Stimulated activated CD4-positive, alpha-beta T cell treated with anti-CD3 and anti-CD28 coated beads, TNF-alpha, amount 100 ng/mL, for 1 hour (primary cell): ENCODE data around the gene DVL3.
"Not testable (repeated sequence)": the region's sequence is repeated elsewhere in the genome, so short reads cannot be mapped to it uniquely, and the experiment has no call there.

Experiments used
- DNase-seq, 3 donors: peaks; one replicate each; pipeline ENCODE4 v3.0.0-alpha.2; 2020; ENCODE audit warnings: low read depth in 3 of 3, low spot score in 1 of 3

The DVL3 gene

DNA sequence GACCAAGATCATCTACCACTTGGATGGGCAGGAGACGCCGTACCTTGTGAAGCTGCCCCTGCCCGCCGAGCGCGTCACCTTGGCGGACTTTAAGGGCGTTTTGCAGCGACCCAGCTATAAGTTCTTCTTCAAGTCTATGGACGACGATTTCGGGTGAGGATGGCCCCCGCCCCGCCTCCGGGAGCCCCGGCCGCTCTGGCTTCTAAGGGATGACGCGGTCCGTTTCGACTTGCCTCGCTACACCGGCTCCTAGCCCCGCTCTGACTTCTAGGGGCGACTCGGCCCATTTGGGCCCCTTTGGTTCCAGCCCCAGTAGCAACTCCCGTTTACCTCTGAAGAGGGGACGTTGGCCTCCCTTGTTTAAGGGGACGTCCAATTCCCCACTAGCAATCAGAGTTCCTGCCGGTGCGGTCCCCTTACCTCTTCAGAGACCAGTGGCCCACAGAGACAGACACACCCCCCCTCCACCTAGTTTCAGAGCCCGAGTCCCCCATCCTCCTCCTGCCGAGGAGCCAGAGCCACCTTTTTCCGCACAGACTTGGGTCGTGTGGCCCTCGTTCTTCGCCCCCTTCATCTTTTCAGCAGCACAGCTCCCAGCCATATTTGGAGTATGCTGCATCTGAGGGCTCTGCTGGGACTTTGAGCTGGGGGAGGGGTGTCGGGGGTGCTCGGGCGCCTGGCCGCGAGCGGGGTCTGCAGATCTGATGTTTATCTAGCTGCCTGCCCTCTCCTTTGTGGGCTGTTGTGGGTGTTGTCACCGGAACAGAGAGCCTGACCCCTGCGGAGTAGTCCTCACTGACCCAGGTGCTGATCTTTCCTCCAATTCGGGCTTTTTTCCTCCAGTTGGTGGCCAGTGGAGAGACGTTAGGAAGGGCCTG is 706 bp downstream of the DVL3 start:
- DNase-seq = peak in 1 of 3 donors; percentile 27

DNA sequence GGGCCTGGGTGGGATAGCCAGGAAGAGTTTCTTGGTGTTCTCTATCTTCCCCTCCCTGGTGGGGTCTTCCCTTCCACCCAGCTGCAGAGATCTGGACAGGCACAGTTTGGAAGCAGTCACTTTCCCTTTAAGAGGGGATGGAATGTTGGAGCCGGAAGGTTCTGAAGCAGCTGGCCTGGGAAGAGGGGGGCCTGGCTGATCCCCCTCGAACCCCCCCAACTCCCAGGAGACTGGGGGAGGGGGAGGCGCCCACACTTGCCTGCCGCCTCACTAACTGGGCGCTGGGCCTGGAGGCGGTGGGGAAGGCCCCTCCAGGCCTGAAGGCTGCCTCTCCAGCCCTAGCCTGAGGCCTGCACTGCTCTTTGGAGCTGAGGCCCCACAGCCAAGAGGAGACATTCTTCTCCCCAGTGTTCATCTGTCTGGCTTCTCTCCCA is 1.4 kb downstream of the DVL3 start:
- no peak for DNase-seq

DNA sequence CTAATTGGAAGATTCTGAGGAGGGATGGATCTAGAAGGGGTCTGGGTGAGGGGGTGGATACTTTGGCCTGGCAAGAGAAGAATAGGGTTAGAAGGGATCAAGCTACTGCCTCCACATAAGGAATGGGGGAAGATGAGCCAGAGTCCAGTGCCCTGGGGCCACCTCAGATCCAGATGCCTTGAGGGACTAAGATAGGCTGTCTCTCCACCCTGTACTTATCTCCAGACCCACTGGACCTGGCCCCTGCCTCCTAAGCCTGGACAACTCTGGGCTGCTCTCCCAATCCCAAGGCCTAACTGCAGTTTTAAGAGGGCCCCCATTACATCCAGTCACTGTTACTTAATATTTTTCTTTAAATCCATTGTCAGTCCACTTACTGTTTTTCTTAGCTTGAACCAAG is 2.0 kb downstream of the DVL3 start:
- DNase-seq = no peak

DNA sequence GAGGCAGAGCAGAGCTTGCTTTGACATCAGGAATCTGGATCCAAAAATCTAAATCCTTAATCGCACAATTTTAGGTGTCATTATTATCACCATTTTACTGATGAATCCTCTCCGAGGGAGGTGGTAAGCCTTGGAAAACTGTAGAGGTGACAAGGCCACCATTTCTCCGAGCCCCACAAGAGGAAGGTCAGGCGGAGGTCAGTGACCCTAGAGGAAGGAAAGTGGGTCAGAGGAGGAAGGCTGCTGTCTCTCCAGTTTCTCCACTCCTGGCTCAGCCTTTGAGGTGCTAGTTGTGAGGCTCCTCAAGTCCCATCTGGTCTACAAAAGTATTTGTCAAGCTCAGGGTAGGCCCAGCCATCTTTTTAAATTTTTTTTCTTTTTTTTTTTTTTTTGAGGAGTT is 3.2 kb downstream of the DVL3 start:
- no peak for DNase-seq

DNA sequence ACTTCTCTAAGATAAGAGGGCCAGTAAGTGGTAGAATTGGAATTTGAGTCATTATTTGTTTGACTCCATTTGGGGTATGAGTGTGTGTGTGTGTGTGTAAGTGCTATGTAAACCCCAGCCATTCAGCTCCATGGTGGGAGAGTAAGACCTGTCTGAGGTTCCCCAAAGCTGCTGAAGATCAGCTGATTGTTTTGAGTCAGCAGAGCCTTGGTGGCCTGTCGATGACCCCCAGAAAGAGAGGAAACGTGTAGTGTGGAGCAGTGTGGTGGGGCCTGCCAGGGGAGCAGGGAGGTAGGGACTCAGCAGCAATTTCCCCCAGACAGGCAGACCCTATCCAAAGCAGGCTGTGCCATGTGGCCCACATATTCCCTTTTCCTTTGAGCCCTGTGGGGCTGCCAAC is 5.3 kb downstream of the DVL3 start:
- DNase-seq = no peak

DNA sequence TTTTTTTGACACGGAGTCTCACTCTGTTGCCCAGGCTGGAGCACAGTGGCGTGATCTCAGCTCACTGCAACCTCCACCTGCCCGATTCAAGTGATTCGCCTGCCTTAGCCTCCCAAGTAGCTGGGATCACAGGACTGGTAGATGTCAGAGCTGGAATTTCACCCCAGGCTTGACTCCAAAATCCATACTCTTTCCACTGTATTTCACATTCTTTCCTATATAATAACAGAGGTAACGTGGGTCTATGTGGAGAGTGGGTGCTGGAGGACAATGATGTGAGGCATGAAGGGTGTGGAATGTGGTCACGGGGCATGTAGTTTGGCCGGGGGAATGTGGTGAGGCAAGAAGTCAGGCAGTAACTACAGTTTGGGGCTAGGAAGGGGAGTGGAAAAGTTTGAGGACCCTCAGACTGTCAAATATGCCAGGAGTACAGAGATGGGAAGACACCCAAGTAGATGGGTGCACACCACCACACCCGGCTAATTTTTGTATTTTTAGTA is 7.4 kb downstream of the DVL3 start:
- DNase-seq = not testable (repeated sequence)

DNA sequence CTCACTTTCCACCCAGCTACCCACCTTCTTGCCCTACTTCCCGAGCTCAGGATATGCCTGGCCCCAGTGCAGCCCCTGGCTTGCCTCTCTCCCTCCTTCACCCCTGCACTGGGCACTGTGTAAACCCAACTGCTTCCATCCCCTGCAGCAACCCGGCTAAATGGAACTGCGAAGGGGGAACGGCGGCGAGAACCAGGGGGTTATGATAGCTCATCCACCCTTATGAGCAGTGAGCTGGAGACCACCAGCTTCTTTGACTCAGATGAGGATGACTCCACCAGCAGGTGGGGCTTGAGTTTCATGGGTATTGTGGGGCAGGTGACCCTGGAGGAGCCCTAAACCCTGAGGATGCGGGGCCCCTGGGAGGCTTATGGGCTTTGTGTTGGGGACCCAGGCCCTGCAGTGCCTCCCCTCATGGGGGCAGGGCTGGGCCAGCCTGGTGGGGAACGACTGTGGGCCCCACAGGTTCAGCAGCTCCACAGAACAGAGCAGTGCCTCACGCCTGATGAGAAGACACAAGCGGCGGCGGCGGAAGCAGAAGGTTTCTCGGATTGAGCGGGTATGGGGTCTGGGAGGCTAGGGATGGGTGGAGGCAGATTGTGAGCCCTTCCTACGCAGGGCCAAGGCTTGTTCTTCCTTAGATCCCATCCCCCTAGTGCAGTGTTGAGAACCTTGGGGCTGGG is 9.6 kb downstream of the DVL3 start:
- DNase-seq = no peak

DNA sequence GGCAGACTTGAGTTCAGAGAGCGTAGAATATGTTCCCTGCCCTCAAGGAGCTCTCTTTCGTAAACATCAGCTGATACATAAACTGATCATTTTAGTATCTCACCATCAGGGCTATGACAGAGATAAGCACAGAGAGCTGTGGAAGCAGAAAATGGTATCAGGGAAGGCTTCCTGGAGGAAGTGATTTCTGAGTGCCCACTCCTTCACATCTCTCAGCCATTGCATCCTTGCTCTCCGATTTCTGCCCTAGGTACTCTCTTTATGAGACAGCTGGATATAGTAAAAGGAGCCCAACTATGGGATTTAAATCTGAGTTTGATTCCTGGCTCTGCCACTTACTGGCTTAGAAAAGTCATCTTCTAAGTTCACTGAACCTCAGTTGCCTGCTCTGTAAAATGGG is 10.4 kb downstream of the DVL3 start:
- no peak for DNase-seq

DNA sequence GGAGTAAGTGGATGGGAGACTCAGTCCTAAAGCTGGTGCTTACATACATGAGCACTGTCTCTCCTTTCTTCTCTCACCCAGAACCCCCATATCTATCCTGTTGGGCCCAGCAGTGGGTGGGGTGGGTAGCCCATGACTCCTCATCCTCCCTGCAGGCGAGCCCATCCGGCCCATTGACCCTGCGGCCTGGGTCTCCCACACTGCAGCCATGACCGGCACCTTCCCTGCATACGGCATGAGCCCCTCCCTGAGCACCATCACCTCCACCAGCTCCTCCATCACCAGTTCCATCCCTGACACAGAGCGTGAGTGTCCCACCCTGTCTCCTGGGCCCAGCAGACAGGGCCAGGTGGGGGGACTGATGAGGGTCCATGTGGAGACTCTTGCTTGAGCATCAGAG is 11.5 kb downstream of the DVL3 start:
- no peak for DNase-seq

DNA sequence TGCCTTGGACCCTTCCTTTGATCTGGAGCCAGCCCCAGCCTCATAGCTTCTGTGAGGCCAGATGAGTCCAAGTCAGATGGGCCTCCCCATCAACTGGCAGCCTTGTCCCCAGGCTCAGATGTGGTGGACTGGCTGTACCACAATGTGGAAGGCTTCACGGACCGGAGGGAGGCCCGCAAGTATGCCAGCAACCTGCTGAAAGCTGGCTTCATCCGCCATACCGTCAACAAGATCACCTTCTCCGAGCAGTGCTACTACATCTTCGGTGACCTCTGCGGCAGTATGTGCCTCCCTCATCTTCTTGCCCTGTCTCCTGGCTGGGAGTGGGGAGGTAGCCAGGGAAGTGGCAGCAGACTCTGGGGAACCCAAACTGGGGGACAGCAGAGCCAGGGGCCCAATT is 12.6 kb downstream of the DVL3 start:
- no peak for DNase-seq

DNA sequence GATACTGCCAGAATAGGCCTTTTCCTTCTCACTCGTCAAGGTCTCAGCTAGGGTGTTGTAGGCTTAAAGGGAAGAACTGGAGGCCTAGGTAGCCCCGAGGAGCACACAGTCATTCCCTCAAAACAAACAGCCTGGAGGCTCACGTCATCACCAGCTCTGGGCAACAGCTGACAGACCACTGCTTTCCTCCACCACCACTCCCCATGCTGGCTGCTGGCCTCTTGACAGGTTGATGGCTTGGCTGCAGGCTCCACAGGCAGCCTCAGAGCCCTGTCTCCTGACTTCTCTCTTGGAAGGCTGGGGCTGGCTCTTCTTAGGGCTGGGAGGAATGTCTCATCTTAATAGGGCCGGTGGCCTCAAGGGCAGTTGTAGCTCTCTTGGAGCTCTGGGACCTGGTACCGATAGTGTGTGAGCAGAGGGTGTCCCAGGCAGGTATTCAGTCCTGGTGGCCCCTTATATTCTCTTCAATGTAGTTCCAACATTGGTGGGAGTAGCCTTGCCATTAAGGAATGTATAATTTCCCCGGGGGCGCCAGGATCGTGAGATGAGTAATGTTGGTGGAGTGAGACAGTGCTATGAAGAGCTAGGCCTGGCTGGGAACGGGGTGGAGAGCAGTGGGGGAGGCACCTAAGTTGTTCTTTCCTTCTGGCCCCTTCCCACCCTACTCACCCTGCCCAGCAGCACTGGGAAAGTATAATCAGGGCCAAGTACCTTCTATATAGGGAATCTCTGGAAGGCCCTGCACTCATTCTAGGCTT is 13.4 kb downstream of the DVL3 start:
- no peak for DNase-seq

DNA sequence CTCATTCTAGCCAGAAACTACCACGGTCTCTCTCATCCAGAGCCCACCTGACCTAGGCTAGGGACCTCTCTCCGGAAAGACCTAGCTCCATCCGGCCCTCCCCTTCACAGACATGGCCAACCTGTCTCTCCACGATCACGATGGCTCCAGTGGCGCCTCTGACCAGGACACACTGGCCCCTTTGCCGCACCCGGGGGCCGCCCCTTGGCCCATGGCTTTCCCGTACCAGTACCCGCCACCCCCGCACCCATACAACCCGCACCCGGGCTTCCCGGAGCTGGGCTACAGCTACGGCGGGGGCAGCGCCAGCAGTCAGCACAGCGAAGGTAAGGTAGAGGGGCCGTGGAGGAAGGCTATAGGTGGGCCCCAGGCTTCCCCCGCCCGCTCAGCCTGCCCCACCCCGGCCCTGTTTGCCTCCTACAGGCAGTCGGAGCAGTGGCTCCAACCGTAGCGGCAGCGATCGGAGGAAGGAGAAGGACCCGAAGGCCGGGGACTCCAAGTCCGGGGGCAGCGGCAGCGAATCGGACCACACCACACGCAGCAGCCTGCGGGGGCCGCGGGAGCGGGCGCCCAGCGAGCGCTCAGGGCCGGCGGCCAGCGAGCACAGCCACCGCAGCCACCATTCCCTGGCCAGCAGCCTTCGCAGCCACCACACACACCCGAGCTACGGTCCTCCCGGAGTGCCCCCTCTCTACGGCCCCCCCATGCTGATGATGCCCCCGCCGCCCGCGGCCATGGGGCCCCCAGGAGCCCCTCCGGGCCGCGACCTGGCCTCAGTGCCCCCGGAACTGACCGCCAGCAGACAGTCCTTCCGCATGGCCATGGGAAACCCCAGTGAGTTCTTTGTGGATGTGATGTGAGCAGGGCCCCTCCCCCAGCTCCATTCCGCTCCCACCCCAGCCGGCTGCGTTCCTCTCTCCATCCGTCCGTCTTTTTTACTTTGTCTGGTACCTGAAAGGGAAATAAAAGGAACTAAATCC is 15.0 kb downstream of the DVL3 start:
- DNase-seq = no peak

DNA sequence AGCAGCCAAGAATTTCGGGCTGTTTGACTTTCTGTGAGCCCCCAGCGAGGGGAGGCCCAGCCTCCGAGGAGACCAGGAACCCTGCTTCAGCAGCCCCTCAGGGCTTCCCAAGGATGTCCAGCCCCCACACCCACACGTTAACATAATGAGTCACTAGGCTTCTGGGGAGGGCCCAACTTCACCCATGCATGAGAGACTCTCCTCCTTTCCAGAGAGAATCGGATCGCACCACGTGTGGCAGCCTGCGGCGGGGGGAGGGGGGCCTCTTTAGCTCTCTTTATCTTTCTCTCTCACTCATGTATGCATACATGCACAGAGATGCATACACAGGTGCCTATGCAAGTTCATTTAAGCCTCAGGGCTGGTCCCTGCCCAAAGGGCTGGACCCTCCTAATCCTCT is 16.4 kb downstream of the DVL3 start:
- DNase-seq = no peak

DNA sequence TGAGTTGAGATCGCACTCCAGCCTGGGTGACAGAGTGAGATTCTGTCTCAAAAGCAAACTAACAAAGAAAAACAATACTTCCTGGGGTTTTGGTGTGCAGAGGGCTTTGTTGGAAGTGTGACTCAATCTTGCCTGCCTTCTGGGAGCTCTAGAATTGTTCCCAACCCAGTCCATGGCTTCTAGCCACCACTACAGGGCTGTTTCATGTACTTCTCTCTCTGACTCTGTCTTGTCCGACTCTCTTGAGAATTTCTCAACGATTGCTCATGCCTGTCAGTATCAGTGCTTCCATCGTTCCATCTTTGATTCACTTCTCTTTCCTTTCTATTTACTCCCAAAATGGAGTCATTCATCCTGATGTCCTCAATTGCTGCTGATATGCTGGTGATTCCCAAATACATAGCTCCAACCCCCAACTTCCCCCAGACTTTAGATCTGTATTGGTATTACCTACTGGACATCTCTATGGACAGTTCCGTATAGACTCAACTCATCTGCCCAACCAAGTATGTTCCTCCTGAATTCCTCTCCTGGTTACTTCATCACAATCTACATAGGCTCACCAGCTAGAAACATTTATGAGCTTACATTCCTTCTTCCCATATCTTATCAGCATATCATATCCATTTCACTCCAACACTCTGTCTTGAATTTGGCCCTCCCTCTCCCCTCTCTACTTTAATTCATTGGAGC is 17.6 kb downstream of the DVL3 start:
- DNase-seq = no peak

DNA sequence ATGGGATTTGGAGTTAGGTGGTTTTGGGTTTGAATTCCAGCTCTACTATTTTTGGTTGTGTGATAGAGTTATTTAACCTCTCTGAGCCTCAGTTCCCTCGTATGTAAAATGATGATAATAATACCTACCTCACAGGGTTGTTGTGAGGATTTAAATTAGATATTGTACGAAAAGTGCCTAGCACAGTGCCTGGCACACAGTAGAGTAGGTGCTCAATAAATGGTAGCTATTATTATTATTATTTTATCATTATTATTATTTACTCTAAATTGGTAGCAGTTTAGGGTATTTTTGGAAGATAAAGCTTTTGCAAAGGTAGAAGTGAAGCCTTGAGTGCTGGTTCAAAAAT is 18.2 kb downstream of the DVL3 start:
- no peak for DNase-seq

DNA sequence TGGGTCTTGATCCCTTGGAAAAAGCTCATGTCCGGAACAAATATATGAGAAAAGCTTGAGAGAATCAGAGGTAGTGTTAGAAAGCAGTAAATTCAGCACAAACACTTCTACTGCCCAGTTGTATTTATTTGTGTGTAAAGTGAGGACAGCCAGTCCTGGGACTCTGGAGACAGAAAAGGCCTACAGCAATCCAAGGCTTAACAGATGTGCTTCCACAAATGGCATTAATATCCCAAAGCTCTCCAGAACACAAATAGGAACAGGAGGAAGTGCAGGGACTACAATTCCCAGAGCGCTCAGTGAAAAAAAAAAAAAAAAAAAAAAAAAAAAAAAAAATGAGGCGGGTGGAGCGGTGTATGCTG is 19.1 kb downstream of the DVL3 start:
- no peak for DNase-seq

DNA sequence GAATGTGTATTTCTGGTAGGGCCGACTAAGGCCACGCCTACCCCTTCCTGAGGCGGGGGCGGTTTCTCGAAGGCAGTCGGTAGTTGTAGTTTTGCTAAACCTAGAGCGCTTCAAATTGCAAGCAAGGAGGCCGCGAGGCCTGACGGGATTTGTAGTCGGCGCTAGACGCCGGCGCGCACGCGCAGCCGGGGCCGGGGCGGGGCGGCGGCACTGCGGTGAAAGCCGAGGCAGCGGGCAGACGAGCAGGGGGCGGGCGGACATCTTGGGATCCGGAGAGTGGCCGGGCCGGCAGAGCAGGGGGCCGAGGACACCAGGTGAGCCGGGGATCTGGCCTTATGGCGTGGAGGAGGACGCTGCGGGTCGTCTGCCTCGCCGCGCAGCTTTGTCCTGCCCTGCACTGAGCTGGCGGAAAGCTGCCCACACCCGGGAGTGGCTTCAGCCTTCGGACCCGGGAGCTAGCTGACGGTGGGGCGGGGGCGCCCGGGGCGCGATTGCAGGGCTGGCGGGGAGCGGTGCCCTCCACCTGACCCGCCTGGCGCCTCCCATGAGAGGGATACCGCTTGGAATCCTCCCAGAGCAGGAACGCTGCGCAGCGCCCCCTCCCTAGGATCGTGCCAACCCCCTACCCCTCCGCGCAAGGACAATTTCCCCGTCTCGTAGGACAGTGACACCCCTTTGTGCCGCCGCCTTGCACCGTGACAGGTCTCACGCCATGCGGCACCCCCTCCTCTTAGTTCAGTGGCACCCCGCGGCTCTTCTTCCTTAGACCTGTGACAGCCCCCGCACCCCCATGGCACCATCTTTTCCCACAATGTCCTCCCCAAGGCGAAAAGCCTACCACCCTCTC is 19.7 kb downstream of the DVL3 start, which contains the start of gene AP2M1:
Gene AP2M1 (plus strand): TSS at position 210 of the 847 bp plus-strand sequence. CDS start 2,139 bp downstream, outside the sequence.
- DNase-seq = peak; percentile 95 to 96 (median 96)

DNA sequence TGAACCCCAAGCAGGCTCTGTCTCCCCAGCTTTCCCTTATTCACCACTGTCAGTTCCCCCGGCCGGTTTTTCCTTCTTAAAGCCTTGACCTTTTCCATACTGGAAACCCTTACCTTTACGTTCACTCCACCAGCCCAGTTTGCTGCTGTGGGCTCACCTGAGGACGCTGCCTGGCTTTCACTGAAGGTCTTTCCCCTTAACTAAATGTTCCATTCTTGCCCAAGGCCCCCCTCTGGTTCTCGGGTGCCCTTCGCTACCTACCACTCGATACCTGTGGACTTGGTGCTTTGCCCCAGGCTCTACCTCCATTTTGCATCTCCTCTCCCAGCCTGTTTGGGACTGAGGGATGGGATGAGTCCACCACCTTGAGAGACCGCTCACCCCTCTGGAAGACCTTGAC is 20.3 kb downstream of the DVL3 start:
- DNase-seq = no peak

DNA sequence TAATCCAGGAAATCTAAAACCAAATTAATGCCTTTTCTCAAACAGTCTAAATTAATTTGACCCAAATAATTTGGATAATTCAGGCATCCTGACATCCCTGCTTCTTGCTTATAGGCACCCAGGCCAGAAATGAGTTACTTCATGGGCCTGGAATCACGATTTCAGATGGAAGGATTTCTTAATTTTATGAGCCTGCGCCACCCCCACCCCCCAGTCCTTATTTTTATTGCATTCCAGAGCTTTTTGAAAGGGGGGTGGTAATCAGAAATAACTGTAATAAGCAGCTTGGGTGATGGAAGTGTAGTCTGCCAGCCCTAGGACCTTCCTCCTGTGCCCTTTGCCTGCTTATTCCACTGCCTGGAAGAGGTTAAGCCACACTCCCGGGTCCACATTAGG is 20.8 kb downstream of the DVL3 start:
- DNase-seq = no peak
